GM18520 (cell line): ENCODE data around the gene STAC3.
A peak's percentile ranks its signal among the peaks of the same experiment; 100 is the strongest.

Experiments
- ATAC-seq: cut with Tn5 transposase; IDR thresholded peaks from one replicate; pipeline ENCODE4 v1.9.1; 2021; ENCODE audit not compliant: unreplicated experiment

Gene STAC3

DNA sequence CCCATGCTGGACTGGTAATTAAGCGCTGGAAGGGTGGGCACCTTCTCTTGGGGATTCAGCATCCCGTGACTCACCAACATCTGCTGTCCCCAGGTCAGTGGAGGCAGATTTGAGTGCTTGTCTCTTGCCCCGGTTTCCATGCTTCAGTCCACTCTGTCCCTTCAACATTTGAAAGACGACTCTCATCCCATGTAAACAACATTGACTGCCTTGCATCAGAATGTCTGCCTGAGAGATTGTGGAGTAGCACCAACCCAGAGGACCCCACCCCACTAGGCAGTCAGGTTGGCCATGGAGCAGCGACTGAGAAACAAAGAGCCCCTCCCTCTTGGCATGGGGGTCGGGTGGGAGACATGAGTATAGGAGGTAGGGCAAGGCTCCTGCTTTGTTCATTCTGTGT, 4.9 kb upstream of the STAC3 start:
- no peak for ATAC-seq

DNA sequence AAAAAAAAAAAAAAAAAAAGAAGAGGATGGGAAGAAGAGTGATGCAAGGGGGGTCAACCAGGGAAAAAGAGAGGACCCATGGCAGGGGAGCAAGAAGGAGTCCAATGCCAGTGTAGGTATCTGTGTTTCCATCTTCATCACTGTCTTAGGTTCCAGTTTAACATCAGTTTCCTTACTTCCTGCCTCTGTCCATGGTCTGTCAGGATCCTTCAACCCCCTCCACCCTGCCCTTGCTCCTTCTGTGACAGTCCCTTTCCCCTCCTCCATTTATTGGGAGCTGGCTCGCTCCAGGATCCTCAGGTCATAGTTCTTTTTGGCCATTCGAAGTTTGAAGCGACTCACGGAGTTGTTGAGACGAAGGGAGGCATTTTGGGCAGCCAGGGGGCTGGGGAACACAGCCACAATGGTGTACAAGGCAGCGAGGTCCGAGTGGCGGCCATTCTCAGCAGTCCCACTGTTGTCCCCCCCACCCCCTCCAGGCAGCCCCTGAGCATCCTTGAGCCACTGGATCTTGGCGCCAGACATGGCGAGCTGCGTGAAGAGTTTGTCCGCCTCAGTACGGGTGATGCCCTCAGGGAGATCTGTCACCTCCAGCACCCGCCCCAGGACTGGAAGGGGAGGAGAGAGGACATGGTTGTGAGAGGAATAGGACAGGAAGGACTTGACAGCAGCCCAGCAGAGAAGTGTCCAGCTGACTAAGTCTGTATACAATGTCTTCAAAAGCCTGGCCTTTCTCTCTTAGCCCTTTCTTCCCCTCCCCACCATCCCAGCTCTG, 3.7 kb upstream of the STAC3 start:
- ATAC-seq: no peak

- no peak for ATAC-seq
Observed at GRCh38 chr12:57250541-57250940, 446 bp downstream of the STAC3 start.

GRCh38 chr12:57248934-57249742, 1.8 kb downstream of the STAC3 start:
- no peak for ATAC-seq

DNA sequence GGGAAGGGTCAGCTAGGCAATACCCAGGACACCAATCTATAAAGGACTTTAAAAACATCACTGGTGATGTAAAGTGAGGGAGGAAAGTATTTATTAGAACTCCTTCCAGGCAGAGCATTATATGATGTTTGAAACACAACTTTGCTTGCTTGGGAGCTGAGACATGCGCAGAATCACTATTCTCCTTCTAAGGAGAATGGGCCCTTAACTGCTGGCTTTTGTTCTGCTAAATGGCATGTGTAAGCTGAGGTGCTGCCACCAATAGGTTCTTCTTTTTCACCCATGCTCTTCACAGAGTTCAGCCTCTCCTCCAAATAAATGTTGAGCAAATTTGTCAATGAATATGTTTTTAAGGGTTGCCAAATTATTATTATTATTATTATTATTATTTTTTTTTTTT, 3.9 kb downstream of the STAC3 start:
- ATAC-seq: no peak

DNA sequence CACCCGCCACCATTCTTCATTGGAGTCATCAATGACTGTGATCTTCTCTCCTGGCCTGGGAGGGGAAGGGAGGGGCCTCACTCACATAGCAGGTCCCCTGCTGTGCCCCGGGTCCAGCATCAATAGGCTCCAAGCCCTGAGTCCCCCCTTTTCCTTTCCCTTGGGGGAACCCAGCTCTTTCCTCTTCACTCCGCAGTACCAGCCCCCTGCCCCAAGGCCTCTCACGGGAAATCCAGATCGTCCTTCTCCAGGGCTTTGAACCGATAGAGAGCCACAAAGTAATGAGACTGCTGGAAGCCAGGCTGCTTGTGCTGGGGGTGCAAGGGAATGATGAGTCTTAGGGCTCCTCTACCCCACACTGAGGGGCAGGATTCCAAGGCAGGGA, 6.7 kb downstream of the STAC3 start:
- no peak for ATAC-seq

DNA sequence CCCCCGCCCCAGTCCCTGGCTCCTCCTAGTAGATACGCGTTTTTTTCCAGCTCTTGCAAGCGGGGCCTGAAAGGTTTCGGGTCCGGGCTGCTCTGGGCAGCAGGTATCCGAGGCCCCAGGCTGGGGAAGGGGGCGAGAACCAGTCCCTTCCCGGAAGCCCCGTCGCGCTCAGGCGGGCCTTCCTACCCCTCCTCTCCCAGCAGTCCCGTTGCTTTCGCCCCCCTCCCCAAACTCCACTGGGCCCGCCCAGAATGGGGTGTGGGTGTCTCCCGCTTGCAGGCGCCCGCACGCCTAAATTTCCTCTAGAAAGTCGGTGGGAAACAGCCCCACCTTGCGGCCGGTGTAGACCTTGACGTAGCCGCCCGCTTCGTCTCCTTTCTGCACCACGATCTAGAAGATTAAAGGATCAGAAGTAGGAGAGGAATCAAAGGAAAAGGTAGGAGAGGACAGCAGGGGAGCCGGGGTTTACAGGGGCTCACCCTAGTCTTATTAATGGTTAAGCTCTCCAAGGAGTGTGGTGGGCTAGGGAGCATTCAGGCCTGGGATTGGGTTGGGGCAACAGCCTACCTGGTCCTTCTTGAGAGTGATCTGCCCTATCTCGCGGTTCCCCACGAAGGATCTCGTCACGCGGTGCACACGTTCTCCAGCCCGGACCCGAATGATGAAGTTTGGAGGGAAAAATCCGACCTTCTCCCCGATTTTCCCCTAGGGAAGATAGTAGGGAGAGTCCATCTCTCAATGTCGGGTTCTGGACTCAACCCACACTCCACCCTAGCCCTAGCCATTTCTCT, 7.3 kb downstream of the STAC3 start:
- ATAC-seq: no peak

- ATAC-seq: peak; percentile 36
Observed at GRCh38 chr12:57242691-57243454, 8.1 kb downstream of the STAC3 start.

- no peak for ATAC-seq
Observed at GRCh38 chr12:57242329-57242690, 8.7 kb downstream of the STAC3 start.

DNA sequence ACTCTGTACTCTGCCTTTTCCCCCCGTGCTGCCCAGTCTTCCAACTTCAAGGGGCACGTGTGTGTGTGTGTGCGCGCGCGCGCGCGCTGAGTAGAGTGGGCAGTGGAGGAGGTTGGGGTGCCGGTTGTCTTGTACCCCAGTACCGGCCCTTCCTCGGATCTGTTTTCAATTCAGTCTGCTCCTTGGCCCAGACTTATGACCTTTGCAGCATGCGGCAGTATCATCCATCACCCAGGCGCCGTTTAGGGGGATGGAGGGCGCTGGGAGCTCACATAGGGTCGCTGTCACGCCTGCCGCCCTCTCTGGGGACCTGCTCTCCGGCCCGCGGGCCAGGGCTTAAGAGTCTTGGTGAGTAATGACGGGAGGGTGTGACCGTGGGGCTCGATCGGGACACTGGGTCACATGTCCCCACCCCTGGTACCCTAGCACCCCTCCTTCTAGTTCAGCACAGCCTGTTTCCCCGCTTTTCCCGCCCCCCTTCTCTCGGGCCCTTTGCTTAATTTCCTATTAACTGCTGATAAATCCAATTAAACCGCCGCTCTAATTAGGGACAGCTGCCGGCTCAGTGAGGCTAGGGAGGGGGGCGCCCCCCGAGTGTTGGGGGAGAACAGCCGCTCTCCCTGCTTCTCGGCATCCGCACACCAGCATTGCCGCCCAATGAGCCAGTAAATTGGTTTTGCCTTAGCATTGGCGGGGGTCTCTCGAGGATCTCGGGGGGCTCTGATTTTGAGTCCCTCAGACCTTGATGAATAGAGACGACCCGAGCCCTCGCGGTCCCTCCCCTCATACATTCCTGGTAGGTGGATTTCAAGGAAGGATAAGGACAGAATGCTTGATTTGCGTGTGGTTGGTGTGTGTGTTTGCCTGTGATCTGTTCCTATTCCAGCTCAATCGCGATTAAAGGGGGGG, 9.3 kb downstream of the STAC3 start:
- ATAC-seq: no peak

DNA sequence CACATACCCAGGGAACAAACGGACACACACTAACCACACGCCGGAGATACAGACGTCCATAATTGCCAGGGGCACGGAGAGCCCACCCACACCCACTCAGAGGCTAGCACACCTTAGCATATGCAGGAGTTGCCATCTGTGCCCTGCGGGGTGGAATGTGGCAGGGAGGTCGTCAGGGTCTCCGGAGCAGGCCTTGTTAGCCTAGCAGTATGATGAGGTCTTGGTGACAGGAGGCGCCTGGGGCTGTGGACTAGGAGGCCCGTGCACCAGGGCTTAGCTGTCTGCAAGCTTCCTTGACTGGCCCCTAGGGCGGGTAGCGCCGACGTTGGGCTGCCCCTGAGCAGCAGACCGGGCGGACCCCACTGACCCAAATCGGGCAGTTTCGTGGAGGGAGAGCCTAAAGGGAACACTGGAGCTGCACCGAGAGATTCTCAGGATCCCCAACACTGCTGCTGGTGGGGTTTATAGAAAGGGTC, 10.0 kb downstream of the STAC3 start:
- ATAC-seq: no peak

DNA sequence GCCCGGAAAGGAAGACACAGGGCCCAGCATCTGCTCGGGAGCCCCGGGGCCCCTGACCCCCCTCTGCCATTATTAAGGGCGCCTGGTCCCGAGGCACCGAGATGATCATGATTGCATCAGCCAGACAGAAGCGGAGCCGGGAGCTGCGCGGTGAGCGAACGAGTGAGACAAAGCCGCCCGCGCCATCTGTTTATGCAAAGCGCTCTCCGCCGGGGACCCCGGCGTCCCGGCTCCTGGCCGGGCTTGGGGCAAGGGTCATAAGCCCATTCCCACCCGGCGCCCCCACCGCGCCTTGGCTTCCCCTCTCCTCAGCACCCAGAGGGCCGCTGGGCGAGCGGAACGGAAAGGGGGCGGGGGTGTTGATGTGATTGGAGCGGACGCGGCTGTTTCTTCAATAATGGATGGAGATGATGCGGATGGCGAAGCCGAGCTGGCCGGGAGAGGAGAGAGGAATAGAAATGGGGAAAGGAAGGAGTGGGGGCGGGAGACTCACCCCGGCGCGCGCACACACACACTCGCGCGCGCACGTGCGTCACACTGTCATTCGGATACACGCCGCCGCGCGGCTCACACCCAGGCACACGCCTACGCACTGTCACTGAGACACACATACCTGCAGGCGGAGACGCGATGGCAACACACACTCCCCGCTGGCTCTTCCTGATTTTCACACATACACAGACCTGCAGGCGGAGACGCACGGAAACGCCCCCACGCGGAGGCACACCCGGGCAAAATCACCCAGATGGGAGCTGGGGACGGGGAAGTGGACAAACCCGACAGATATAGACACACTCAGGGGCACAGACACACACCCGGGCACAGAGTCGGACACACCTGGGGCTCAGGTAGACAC, 10.7 kb downstream of the STAC3 start:
- no peak for ATAC-seq

- no peak for ATAC-seq
Observed at GRCh38 chr12:57239587-57240065, 11.4 kb downstream of the STAC3 start.

- peak; percentile 59 for ATAC-seq
Observed at GRCh38 chr12:57238854-57239554, 12.0 kb downstream of the STAC3 start.

- ATAC-seq: no peak
Observed at GRCh38 chr12:57237932-57238853, 12.8 kb downstream of the STAC3 start.

DNA sequence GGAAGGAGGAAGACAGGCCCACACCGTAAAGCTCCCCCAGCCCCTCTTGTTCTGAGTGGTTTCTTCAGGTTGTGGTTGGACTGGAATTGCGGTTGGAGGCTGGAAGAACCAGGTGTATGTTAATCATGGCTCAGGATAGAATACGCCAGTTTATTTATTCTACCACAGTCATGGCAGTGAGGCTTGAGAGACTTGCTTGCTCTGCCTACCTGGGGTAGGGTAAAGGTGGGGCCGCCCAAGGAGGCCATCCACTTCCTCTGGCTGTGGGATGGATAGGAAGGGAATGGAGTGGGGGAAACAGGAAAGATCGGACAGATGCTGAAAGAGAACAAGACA, 13.4 kb downstream of the STAC3 start:
- ATAC-seq: no peak

DNA sequence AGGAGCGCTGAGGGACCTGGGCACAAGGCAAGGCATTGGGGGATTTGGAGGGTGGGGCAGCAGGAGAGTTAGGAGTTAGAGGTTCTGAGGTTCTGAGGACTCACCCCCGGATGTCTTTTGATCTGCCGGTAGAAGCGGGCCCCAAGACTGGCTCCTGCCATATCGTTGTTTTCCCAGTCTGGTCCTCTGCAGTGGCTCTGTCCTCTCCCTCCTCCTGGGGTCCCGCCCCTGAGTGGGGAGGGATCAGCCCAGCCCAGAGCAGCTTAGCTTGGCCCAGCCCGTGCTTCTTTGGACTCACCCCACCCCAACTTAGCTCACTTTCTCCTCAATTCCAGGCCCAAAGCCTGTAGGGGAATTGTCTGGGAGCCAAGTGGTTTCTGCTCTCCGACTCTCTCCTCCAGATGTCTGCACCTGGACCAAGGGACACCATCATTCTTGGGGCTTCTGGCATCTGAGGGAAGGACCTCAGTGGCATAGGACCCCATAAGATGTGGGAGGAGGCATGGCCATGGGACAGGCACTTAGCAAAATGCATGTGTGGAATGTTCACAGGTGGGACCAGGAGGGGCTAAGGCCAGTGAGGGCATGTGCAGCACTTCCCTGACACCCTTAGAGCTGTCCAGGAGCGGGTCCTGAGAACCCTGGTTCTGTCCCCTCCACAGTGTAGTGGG, 13.9 kb downstream of the STAC3 start:
- ATAC-seq: no peak
